ENCODE data around the gene SGK2.
"Not testable (repeated sequence)": the region's sequence is repeated elsewhere in the genome, so short reads cannot be mapped to it uniquely, and the experiment has no call there.

Gene SGK2

DNA sequence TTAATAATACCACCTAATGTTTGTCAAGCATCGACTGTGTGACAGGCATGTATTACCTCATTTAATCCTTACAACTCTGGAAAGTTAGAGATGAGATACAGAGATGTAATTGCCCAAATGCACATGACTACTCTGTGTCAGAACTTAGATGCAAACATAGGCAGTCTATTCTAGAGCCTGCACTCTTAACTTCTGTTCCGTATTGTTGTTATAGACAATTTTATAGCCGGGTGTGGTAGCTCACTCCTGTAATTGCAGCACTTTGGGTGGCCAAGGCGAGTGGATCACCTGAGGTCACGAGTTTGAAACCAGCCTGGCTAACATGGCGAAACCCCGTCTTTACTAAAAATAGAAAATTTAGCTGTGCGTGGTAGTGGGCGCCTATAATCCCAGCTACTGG is 46.9 kb downstream of the SGK2 start:
- Histone ChIP-seq H3K4me3 (replicated peaks; ENCODE audit: insufficient read depth, low read length) (no peak overlapping the region), H3K27me3 (ENCODE audit: insufficient read depth, poor library complexity, severe bottlenecking) (no peaks in the 10 kb centered on the region), H3K27ac (replicated peaks) (no peak overlapping the region)
- TF ChIP-seq, protein P1, sequence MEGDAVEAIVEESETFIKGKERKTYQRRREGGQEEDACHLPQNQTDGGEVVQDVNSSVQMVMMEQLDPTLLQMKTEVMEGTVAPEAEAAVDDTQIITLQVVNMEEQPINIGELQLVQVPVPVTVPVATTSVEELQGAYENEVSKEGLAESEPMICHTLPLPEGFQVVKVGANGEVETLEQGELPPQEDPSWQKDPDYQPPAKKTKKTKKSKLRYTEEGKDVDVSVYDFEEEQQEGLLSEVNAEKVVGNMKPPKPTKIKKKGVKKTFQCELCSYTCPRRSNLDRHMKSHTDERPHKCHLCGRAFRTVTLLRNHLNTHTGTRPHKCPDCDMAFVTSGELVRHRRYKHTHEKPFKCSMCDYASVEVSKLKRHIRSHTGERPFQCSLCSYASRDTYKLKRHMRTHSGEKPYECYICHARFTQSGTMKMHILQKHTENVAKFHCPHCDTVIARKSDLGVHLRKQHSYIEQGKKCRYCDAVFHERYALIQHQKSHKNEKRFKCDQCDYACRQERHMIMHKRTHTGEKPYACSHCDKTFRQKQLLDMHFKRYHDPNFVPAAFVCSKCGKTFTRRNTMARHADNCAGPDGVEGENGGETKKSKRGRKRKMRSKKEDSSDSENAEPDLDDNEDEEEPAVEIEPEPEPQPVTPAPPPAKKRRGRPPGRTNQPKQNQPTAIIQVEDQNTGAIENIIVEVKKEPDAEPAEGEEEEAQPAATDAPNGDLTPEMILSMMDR (IDR thresholded peaks at IDR 0.05; ENCODE audit: insufficient read depth, low read length) = no peak
- TF ChIP-seq GABPA (IDR thresholded peaks at IDR 0.05; ENCODE audit: low read depth) (no peak), SPI1 (IDR thresholded peaks at IDR 0.05; ENCODE audit: borderline replicate concordance, low read depth) (no peak), POLR2AphosphoS5 (IDR thresholded peaks at IDR 0.05; ENCODE audit: low read depth) (no peak), REST (IDR thresholded peaks at IDR 0.05; ENCODE audit: insufficient replicate concordance, low read depth) (no peak)
- no peak for DNase-seq (ENCODE audit: low read depth in 1 of 2, low spot score in 1 of 2)

DNA sequence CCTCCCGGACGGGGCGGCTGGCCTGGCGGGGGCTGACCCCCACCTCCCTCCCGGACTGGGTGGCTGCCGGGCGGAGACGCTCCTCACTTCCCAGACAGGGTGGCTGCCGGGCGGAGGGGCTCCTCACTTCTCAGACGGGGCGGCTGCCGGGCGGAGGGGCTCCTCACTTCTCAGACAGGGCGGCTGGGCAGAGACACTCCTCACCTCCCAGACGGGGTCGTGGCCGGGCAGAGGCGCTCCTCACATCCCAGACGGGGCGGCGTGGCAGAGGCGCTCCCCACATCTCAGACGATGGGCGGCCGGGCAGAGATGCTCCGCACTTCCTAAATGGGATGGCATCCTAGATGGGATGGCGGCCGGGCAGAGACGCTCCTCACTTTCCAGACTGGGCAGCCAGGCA is 48.5 kb downstream of the SGK2 start:
- not testable (repeated sequence) for H3K27me3 ChIP-seq (ENCODE audit: insufficient read depth, poor library complexity, severe bottlenecking); H3K27ac ChIP-seq (replicated peaks); H3K4me3 ChIP-seq (replicated peaks; ENCODE audit: insufficient read depth, low read length); DNase-seq (ENCODE audit: low read depth in 1 of 2, low spot score in 1 of 2)

DNA sequence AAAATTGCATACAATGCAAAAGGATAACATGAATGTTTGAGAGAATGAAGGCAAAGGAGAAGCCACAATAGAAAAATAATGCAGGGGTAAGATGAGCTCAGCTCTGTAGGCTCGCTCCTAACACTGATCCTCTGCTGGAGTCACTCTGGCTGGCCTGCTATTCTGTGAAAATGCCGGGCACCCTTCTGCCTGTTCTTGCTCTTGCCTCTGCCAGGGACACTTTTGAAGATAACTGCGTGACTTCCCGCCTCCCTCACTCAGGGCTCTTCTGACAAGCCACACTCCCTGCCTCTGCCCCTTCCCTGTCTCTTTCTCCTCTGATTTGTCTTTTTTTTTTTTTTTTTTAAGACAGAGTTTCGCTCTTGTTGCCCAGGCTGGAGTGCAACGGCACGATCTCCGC is 72.8 kb downstream of the SGK2 start:
- Histone ChIP-seq H3K27ac (replicated peaks) (no peak overlapping the region), H3K27me3 (ENCODE audit: insufficient read depth, poor library complexity, severe bottlenecking) (no peaks in the 10 kb centered on the region), H3K4me3 (replicated peaks; ENCODE audit: insufficient read depth, low read length) (no peak overlapping the region)
- TF ChIP-seq REST (IDR thresholded peaks at IDR 0.05; ENCODE audit: insufficient replicate concordance, low read depth) = no peak
- TF ChIP-seq POLR2AphosphoS5 (IDR thresholded peaks at IDR 0.05; ENCODE audit: low read depth) = no peak
- DNase-seq (ENCODE audit: low read depth in 1 of 2, low spot score in 1 of 2) = no peak
